Kasumi-1 (cell line): ENCODE data around the gene HRH2.
"Not testable (repeated sequence)": the region's sequence is repeated elsewhere in the genome, so short reads cannot be mapped to it uniquely, and the experiment has no call there.

Experiments used
- DNase-seq, 2 experiments: peaks; one replicate each; lab custom pipeline; 2025; lab: John Stamatoyannopoulos, UW

Gene HRH2

GRCh38 chr5:175646251-175646650 lies 11.6 kb upstream of the HRH2 start:
- DNase-seq: no peak

- DNase-seq: no peak
These were observed 7.9 kb upstream of the HRH2 start for GRCh38 chr5:175649967-175650366.

- not testable (repeated sequence) for DNase-seq
These were observed 7.3 kb upstream of the HRH2 start for GRCh38 chr5:175650430-175651205.

GRCh38 chr5:175652741-175653663 lies 4.9 kb upstream of the HRH2 start:
- peak; percentile 54 to 63 for DNase-seq

- DNase-seq: no peak
These were observed 4.1 kb upstream of the HRH2 start for GRCh38 chr5:175653763-175654162.

GRCh38 chr5:175654339-175654738 lies 3.5 kb upstream of the HRH2 start:
- no peak for DNase-seq

GRCh38 chr5:175654807-175655206 lies 3.1 kb upstream of the HRH2 start:
- DNase-seq: no peak

- DNase-seq: no peak
These were observed 2.5 kb upstream of the HRH2 start for GRCh38 chr5:175655411-175655810.

- no peak for DNase-seq
These were observed 905 bp upstream of the HRH2 start for GRCh38 chr5:175656966-175657365.

- peak in 1 of 2 experiments; percentile 27 for DNase-seq
These were observed 651 bp downstream of the HRH2 start for GRCh38 chr5:175658299-175659145.

GRCh38 chr5:175659546-175660253 lies 1.8 kb downstream of the HRH2 start:
- DNase-seq: no peak

- DNase-seq: no peak
These were observed 5.6 kb downstream of the HRH2 start for GRCh38 chr5:175663186-175664184.

- no peak for DNase-seq
These were observed 6.9 kb downstream of the HRH2 start for GRCh38 chr5:175664723-175665122.

- DNase-seq: no peak
These were observed 8.3 kb downstream of the HRH2 start for GRCh38 chr5:175666216-175666615.

- DNase-seq: no peak
These were observed 10.1 kb downstream of the HRH2 start for GRCh38 chr5:175668006-175668405.

GRCh38 chr5:175670372-175670771 lies 12.5 kb downstream of the HRH2 start:
- no peak for DNase-seq

GRCh38 chr5:175671013-175671412 lies 13.1 kb downstream of the HRH2 start:
- peak; percentile 67 for DNase-seq

- no peak for DNase-seq
These were observed 15.2 kb downstream of the HRH2 start for GRCh38 chr5:175672976-175673648.

- DNase-seq: no peak
These were observed 17.0 kb downstream of the HRH2 start for GRCh38 chr5:175674731-175675346.
